Caco-2 (cell line): ENCODE data around the gene PRKG2. TPM values are rescaled to one million over a fixed set of nuclear protein-coding genes. Genes with fewer than 3 reads are reported as not detected.

Source experiments
- BruUV-seq: library from RNA; stranded (reverse); fragments of 400-500 nt; replicated peaks from 2 replicates; lab custom pipeline; 2021; lab: Mats Ljungman, UMichigan
- CTCF ChIA-PET: fragments of 300-600 bp; sonication (Branson Sonifier 250); formaldehyde crosslinking; loops from one replicate; lab custom pipeline; 2022; ENCODE audit warnings: antibody characterized with exemption; lab: Charles Lee
- POLR2A ChIA-PET: fragments of 300-600 bp; sonication (Branson Sonifier 250); formaldehyde crosslinking; loops from one replicate; lab custom pipeline; 2022; ENCODE audit warnings: antibody characterized with exemption; lab: Charles Lee
- DNase-seq, 2 experiments: peaks; one replicate each; pipeline versions ENCODE4 v3.0.0 to v3.0.0-alpha.2; 2020 to 2022
- H3K27me3 ChIP-seq: replicated peaks from 2 replicates; pipeline ENCODE4 v1.6.0; 2011; ENCODE audit warnings: low read length; ENCODE audit not compliant: control insufficient read depth, insufficient read depth
- H3K36me3 ChIP-seq: 2 replicates; pipeline ENCODE4 v1.5.1; 2011; ENCODE audit warnings: low read length; ENCODE audit not compliant: control insufficient read depth, insufficient read depth
- H3K4me1 ChIP-seq: fragments of 250-450 bp; sonication (Bioruptor Pico); 2 replicates; pipeline ENCODE4 v1.5.1; 2020; ENCODE audit warnings: mild to moderate bottlenecking
- H3K4me3 ChIP-seq: 2 replicates; pipeline ENCODE4 v1.5.1; 2011; ENCODE audit warnings: low read depth, mild to moderate bottlenecking, control low read depth, low read length
- H3K9me3 ChIP-seq: fragments of 250-450 bp; sonication (Bioruptor Pico); 2 replicates; pipeline ENCODE4 v1.5.1; 2020; ENCODE audit warnings: mild to moderate bottlenecking, moderate library complexity
- H3K27ac Mint-ChIP-seq: one replicate; pipeline ENCODE4 v1.8.0; 2022; ENCODE audit warnings: mixed read lengths; ENCODE audit not compliant: unreplicated experiment
- H3K27me3 Mint-ChIP-seq: one replicate; pipeline ENCODE4 v1.8.0; 2022; ENCODE audit warnings: mixed read lengths; ENCODE audit not compliant: insufficient read depth, unreplicated experiment
- H3K36me3 Mint-ChIP-seq: one replicate; pipeline ENCODE4 v1.8.0; 2022; ENCODE audit warnings: mild to moderate bottlenecking, mixed read lengths; ENCODE audit not compliant: insufficient read depth, unreplicated experiment
- H3K4me1 Mint-ChIP-seq: one replicate; pipeline ENCODE4 v1.8.0; 2022; ENCODE audit warnings: low read depth, mixed read lengths; ENCODE audit not compliant: unreplicated experiment
- H3K4me3 Mint-ChIP-seq: one replicate; pipeline ENCODE4 v1.8.0; 2022; ENCODE audit warnings: mild to moderate bottlenecking, moderate library complexity, mixed read lengths; ENCODE audit not compliant: unreplicated experiment
- H3K9me3 Mint-ChIP-seq: one replicate; pipeline ENCODE4 v1.8.0; 2022; ENCODE audit warnings: mixed read lengths; ENCODE audit not compliant: unreplicated experiment
- intact Hi-C: fragments of 100-400 bp; cut with micrococcal nuclease; formaldehyde crosslinking; loops from one replicate; pipeline ENCODE4 v1.10.0; 2022; ENCODE audit not compliant: unreplicated experiment
- total RNA-seq: library from RNA; stranded (reverse); gene quantifications from 2 replicates; pipeline ENCODE4 v1.2.3, GENCODE V29; 2022
- TF ChIP-seq, protein P1 (sequence below), 2 experiments: fragments of 200-600 bp in 1 of 2; IDR thresholded peaks; 1 replicate in 1 of 2; 2 replicates in 1 of 2; pipeline versions ENCODE4 v1.5.1 to v1.8.0; 2011 to 2022; ENCODE audit warnings: antibody characterized with exemption in 1 of 2, control low read depth in 1 of 2, inconsistent platforms in 1 of 2, low read depth in 1 of 2, low read length in 1 of 2, mild to moderate bottlenecking in 1 of 2, moderate library complexity in 1 of 2; ENCODE audit not compliant: insufficient read depth in 1 of 2, severe bottlenecking in 1 of 2, unreplicated experiment in 1 of 2

PRKG2 gene
- total RNA-seq, 1 experiment from 2014 or later = 5.6 TPM

DNA sequence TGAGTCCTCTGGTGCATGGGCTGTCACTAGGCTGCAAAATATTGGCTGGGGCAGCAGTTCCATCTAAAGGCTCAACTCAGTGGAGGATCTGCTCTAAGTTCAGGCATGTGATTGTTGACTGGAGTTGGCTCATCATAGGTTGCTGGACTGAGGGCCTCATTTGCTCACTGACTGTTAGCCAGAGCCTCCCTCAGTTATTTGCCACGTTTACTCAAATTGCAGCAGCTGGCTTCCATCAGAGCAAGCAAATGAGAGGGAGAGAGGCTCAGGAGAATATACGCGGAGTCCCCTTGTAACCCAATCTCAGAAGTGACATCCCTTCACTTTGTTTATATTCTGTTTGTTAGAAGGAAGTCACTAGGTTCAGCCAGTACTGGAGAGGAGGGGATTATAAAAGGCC lies 130.4 kb downstream of the PRKG2 start:
- no peak for DNase-seq
- ChIA-PET POLR2A (no interaction called here), CTCF (interaction anchor here (1.0 to 2.0 kb wide), 3 partner anchors 14 to 293 kb away, joined by 3 to 16 read pairs (median 3); no protein-coding TSS in a partner anchor)
- no peaks in the 10 kb centered on the region for H3K4me1 ChIP-seq
- H3K9me3 ChIP-seq = no peaks in the 10 kb centered on the region; the same call in 1 of the 2 replicates
- H3K36me3 ChIP-seq = no peaks in the 10 kb centered on the region
- Mint-ChIP-seq H3K4me1 (no peaks in the 10 kb centered on the region), H3K4me3 (no peak overlapping the region), H3K27me3 (no peaks in the 10 kb centered on the region), H3K36me3 (no peaks in the 10 kb centered on the region), H3K9me3 (peaks cover 13% of the 10 kb centered on the region), H3K27ac (no peak overlapping the region)
- BruUV-seq = no TSS peak
- intact Hi-C loops = loop anchor here (1.0 to 10.0 kb wide), 2 partner anchors 110 to 267 kb away; no protein-coding TSS in a partner anchor
- H3K27me3 ChIP-seq = no peaks in the 10 kb centered on the region
- TF ChIP-seq, protein P1, sequence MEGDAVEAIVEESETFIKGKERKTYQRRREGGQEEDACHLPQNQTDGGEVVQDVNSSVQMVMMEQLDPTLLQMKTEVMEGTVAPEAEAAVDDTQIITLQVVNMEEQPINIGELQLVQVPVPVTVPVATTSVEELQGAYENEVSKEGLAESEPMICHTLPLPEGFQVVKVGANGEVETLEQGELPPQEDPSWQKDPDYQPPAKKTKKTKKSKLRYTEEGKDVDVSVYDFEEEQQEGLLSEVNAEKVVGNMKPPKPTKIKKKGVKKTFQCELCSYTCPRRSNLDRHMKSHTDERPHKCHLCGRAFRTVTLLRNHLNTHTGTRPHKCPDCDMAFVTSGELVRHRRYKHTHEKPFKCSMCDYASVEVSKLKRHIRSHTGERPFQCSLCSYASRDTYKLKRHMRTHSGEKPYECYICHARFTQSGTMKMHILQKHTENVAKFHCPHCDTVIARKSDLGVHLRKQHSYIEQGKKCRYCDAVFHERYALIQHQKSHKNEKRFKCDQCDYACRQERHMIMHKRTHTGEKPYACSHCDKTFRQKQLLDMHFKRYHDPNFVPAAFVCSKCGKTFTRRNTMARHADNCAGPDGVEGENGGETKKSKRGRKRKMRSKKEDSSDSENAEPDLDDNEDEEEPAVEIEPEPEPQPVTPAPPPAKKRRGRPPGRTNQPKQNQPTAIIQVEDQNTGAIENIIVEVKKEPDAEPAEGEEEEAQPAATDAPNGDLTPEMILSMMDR (IDR thresholded peaks at IDR 0.05; ENCODE audit: insufficient read depth in 1 of 2, low read depth in 1 of 2, low read length in 1 of 2, severe bottlenecking in 1 of 2, unreplicated experiment in 1 of 2) = no peak
- H3K4me3 ChIP-seq = no peak overlapping the region

DNA sequence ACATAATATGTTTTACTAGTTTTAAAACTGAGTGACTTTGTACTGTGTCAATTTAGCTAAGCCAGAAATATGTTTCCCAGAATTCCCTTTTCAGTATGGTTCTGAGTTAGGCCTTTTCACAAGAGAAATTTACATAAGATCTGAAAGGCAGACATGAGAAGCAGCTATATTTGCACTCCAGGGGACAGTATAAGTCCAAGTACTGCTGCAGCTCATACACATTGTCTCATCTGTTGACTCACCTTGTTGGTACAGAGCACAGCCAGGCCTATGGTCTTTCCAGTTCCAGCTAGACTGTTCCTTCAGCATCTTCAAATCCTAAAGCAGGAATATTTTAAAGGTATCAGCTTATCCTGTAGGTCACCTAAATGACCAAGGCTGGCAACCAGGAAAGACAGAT lies 131.0 kb downstream of the PRKG2 start:
- Histone ChIP-seq H3K9me3 (no peaks in the 10 kb centered on the region; the same call in 1 of the 2 replicates), H3K27me3 (no peaks in the 10 kb centered on the region), H3K36me3 (no peaks in the 10 kb centered on the region), H3K4me1 (no peaks in the 10 kb centered on the region), H3K4me3 (no peak overlapping the region)
- peaks cover 14% of the 10 kb centered on the region for H3K9me3 Mint-ChIP-seq
- ChIA-PET CTCF (interaction anchor here (1.0 to 2.0 kb wide), 4 partner anchors 13 to 293 kb away, joined by 3 to 16 read pairs (median 4); no protein-coding TSS in a partner anchor), POLR2A (no interaction called here)
- no peaks in the 10 kb centered on the region for H3K27me3 Mint-ChIP-seq
- peak in 1 of 2 experiments; percentile 19 for DNase-seq
- intact Hi-C loops = loop anchor here (1.0 to 10.0 kb wide), 2 partner anchors 111 to 267 kb away; no protein-coding TSS in a partner anchor
- H3K36me3 Mint-ChIP-seq = no peaks in the 10 kb centered on the region
- no peak overlapping the region for H3K4me3 Mint-ChIP-seq
- H3K27ac Mint-ChIP-seq = no peak overlapping the region
- no peaks in the 10 kb centered on the region for H3K4me1 Mint-ChIP-seq
- TF ChIP-seq, protein P1 (IDR thresholded peaks at IDR 0.05; ENCODE audit: insufficient read depth in 1 of 2, low read depth in 1 of 2, low read length in 1 of 2, severe bottlenecking in 1 of 2, unreplicated experiment in 1 of 2) = peak; percentile 24 to 53
- BruUV-seq = no TSS peak

DNA sequence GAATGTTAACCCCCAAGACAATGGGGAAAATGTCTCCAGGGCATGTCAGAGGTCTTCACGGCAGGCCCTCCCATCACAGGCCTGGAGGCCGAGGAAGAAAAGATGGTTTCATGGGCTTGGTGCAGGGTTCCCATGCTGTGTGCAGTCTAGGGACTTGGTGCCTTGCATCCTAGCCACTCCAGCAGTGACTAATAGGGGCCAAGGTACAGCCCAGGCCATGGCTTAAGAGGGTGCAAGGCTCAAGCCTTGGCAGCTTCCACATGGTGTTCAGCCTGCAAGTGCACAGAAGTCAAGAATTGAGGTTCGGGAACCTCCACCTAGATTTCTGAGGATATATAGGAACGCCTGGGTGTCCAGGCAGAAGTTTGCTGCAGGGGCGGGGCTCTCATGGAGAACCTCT lies 133.9 kb downstream of the PRKG2 start:
- DNase-seq = no peak
- ChIA-PET POLR2A (no interaction called here), CTCF (no interaction called here)
- Histone ChIP-seq H3K27me3 (no peaks in the 10 kb centered on the region), H3K36me3 (no peaks in the 10 kb centered on the region), H3K4me3 (no peak overlapping the region), H3K9me3 (no peaks in the 10 kb centered on the region), H3K4me1 (no peaks in the 10 kb centered on the region)
- Mint-ChIP-seq H3K4me3 (no peak overlapping the region), H3K9me3 (peaks cover 14% of the 10 kb centered on the region), H3K27me3 (peaks cover 3% of the 10 kb centered on the region), H3K4me1 (no peaks in the 10 kb centered on the region), H3K27ac (no peak overlapping the region), H3K36me3 (no peaks in the 10 kb centered on the region)
- intact Hi-C loops = loop anchor here (10.0 kb wide), 1 partner anchor 114 kb away; no protein-coding TSS in a partner anchor
- BruUV-seq = no TSS peak
- TF ChIP-seq, protein P1 (IDR thresholded peaks at IDR 0.05; ENCODE audit: insufficient read depth in 1 of 2, low read depth in 1 of 2, low read length in 1 of 2, severe bottlenecking in 1 of 2, unreplicated experiment in 1 of 2) = no peak
